ENCODE measurements around the gene TMEM9B.

- TF ChIP-seq POLR2A (IDR thresholded peaks at IDR 0.05; ENCODE audit: low read length) (no peak), GATA1 (IDR thresholded peaks at IDR 0.05; ENCODE audit: low read depth, low read length) (no peak)
Measured at GRCh38 chr11:8985462-8985861, 21.2 kb upstream of the TMEM9B start.

Data from erythroblast (primary cell).